ENCODE data around the gene FHIT. TPM values are rescaled to one million over a fixed set of nuclear protein-coding genes. Genes with fewer than 3 reads are reported as not detected.

FHIT gene
- total and polyA plus RNA-seq, 2 of the 4 experiments (the other 2 are of a cell fraction), result 0.07 TPM; not detected in 1

GRCh38 chr3:59949311-59949710 lies 1301.9 kb downstream of the FHIT start:
- Histone ChIP-seq H4K20me1 (ENCODE audit: insufficient read depth, low read length) (no peaks in the 10 kb centered on the region), H3K27ac (ENCODE audit: insufficient read depth, low read length) (no peak overlapping the region), H2AFZ (replicated peaks; ENCODE audit: low read length, poor library complexity) (no peak overlapping the region), H2BK20ac (ENCODE audit: low read depth, low read length) (no peak overlapping the region), H3K23ac (ENCODE audit: low read depth, low read length) (no peak overlapping the region), H3K56ac (ENCODE audit: extremely low read depth, insufficient read depth, low read length) (no peak overlapping the region), H3K79me1 (ENCODE audit: low read depth in 1 of 2, low read length in 2 of 2) (no peaks in the 10 kb centered on the region), H3K4me2 (ENCODE audit: low read depth, low read length) (no peak overlapping the region), H3K27me3 (ENCODE audit: control insufficient read depth, insufficient read depth, low read length) (no peaks in the 10 kb centered on the region; the same call in 1 of the 2 replicates), H3K9me3 (ENCODE audit: control insufficient read depth, insufficient read depth, low read length) (no peaks in the 10 kb centered on the region), H3K14ac (replicated peaks; ENCODE audit: low read depth, low read length) (no peak overlapping the region), H4K91ac (ENCODE audit: insufficient read depth, low read depth, low read length) (no peak overlapping the region), H2BK5ac (ENCODE audit: low read depth, low read length, poor library complexity, severe bottlenecking) (no peak overlapping the region), H3K9me1 (ENCODE audit: insufficient read depth, low read length) (no peaks in the 10 kb centered on the region), H2AK9ac (replicated peaks; ENCODE audit: low read depth, low read length, poor library complexity) (no peak overlapping the region), H4K5ac (ENCODE audit: low read depth, low read length) (no peak overlapping the region), H3K36me3 (ENCODE audit: control insufficient read depth, insufficient read depth, low read length) (no peaks in the 10 kb centered on the region), H2BK15ac (ENCODE audit: low read depth, low read length) (no peak overlapping the region), H3K4me1 (ENCODE audit: control insufficient read depth, insufficient read depth, low read length) (no peaks in the 10 kb centered on the region), H3K4ac (ENCODE audit: low read depth, low read length) (no peak overlapping the region), H3K4me3 (ENCODE audit: insufficient read depth, low read depth, low read length) (no peak overlapping the region), H4K8ac (ENCODE audit: low read depth in 2 of 2, low read length in 2 of 2) (no peak overlapping the region), H3K18ac (ENCODE audit: low read depth, low read length) (no peak overlapping the region), H2BK120ac (ENCODE audit: low read depth, low read length) (no peak overlapping the region), H3K9ac (ENCODE audit: low read depth, low read length) (no peak overlapping the region), H2AK5ac (ENCODE audit: low read depth, low read length) (no peak overlapping the region)
- ChIA-PET CTCF (no interaction called here), POLR2A (ENCODE audit: unreplicated experiment) (no interaction called here)
- DNase-seq (no peak), ATAC-seq (ENCODE audit: low read depth) (no peak)
- intact Hi-C loops (cut with micrococcal nuclease), result no loop called here
- TF ChIP-seq CTCF (conservative IDR thresholded peaks at IDR 0.05; ENCODE audit: low read depth, low read length), result no peak
- TF ChIP-seq POLR2A (IDR thresholded peaks at IDR 0.05; ENCODE audit: low read depth, low read length), result no peak
- no peak for TF ChIP-seq CEBPB (IDR thresholded peaks at IDR 0.05; ENCODE audit: low read depth, low read length)
- no peak for TF ChIP-seq NFE2L2 (IDR thresholded peaks at IDR 0.05; ENCODE audit: low read depth, low read length)
- no peak for TF ChIP-seq SMC3 (IDR thresholded peaks at IDR 0.05; ENCODE audit: low read depth, low read length)
- no peak for TF ChIP-seq MAZ (IDR thresholded peaks at IDR 0.05; ENCODE audit: borderline replicate concordance, low read depth, low read length)
- TF ChIP-seq CHD1 (IDR thresholded peaks at IDR 0.05; ENCODE audit: low read depth, low read length), result no peak
- no peak for TF ChIP-seq FOS (IDR thresholded peaks at IDR 0.05; ENCODE audit: low read depth, low read length)
- TF ChIP-seq MXI1 (IDR thresholded peaks at IDR 0.05; ENCODE audit: borderline replicate concordance, low read depth, low read length), result no peak
- TF ChIP-seq RCOR1 (IDR thresholded peaks at IDR 0.05; ENCODE audit: insufficient replicate concordance, low read length), result no peak
- no peak for TF ChIP-seq BHLHE40 (IDR thresholded peaks at IDR 0.05; ENCODE audit: low read depth, low read length)
- TF ChIP-seq ELK1 (IDR thresholded peaks at IDR 0.05; ENCODE audit: borderline replicate concordance, low read depth, low read length), result no peak
- TF ChIP-seq MAFK (IDR thresholded peaks at IDR 0.05; ENCODE audit: low read depth, low read length), result no peak
- in situ Hi-C loops (cut with MboI; ENCODE audit: low sequenced_read_pairs), result no loop called here
- BruUV-seq (replicated peaks), result no TSS peak
- dilution Hi-C loops (cut with HindIII; ENCODE audit: low sequenced_read_pairs, unreplicated experiment), result no loop called here
- WGBS, 2 experiments (ENCODE audit: extremely low coverage in 2 of 2, insufficient read length in 1 of 2), result no CpG with 5 or more reads among the region's 5 CpGs
